H1 (cell line): ENCODE measurements around the gene MTNR1A. TPM values are rescaled to one million over a fixed set of nuclear protein-coding genes. Genes with fewer than 3 reads are reported as not detected.

Experiments used
- E2F6 ChIP-seq: IDR thresholded peaks from 2 replicates; pipeline ENCODE4 v1.6.1; 2012; ENCODE audit warnings: inconsistent platforms
- POLR2AphosphoS5 ChIP-seq: IDR thresholded peaks from 2 replicates; pipeline ENCODE4 v1.6.1; 2011; ENCODE audit warnings: low read depth, low read length
- polyA plus RNA-seq, 7 experiments: library from polyadenylated mRNA; depleted of rRNA in 3 of 7; stranded (reverse) in 5 of 7; unstranded in 2 of 7; fragments of >200 nt in 5 of 7; fragments of 200-250 nt in 2 of 7; gene quantifications; 1 replicate in 5 of 7; 2 replicates in 1 of 7; 4 replicates in 1 of 7; pipeline versions ENCODE4 v1.2.1 to v1.2.3, GENCODE V29; 2011 to 2013; ENCODE audit warnings: missing spikeins in 2 of 7, mixed read lengths in 2 of 7
- total RNA-seq: library from RNA; stranded (reverse); fragmentation: NEBNext Ultra II Directional; extraction: Animal tissue kit (Norgen Biotek cat#: 25700); gene quantifications from 2 replicates; pipeline ENCODE4 v1.2.1, GENCODE V29; 2021
- TF ChIP-seq, protein P1 (sequence below): fragments of 300-600 bp; sonication (generic); IDR thresholded peaks from 2 replicates; pipeline ENCODE4 v1.7.1; 2012; ENCODE audit warnings: low read length, moderate library complexity, mild to moderate bottlenecking, inconsistent platforms; ENCODE audit not compliant: insufficient replicate concordance

Gene MTNR1A
- total and polyA plus RNA-seq, 2 of the 8 experiments (the other 6 are each of a cell fraction or from before 2014, with no cell fraction given): 0.45 to 1.0 TPM

DNA sequence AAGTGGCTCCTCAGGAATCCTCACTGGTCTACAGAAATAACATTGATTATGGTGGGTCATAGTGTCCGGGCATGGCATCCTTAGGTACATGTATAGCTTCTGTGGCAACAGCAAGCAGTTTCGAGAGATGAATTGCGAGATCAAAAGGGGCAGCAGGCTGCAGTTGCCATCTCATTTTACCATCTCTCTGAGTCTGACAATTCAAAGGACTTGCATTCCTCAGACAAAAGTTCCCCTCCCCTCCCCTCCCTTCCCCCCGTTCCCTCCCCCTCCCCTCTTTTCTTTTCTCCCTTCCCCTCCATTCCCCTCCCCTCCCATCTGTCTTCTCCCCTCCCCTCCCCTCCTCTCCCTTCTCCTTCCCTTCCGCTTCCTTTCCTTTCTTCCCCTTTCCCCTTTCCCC is 70.2 kb downstream of the MTNR1A start (continued):
- TF ChIP-seq, protein P1, sequence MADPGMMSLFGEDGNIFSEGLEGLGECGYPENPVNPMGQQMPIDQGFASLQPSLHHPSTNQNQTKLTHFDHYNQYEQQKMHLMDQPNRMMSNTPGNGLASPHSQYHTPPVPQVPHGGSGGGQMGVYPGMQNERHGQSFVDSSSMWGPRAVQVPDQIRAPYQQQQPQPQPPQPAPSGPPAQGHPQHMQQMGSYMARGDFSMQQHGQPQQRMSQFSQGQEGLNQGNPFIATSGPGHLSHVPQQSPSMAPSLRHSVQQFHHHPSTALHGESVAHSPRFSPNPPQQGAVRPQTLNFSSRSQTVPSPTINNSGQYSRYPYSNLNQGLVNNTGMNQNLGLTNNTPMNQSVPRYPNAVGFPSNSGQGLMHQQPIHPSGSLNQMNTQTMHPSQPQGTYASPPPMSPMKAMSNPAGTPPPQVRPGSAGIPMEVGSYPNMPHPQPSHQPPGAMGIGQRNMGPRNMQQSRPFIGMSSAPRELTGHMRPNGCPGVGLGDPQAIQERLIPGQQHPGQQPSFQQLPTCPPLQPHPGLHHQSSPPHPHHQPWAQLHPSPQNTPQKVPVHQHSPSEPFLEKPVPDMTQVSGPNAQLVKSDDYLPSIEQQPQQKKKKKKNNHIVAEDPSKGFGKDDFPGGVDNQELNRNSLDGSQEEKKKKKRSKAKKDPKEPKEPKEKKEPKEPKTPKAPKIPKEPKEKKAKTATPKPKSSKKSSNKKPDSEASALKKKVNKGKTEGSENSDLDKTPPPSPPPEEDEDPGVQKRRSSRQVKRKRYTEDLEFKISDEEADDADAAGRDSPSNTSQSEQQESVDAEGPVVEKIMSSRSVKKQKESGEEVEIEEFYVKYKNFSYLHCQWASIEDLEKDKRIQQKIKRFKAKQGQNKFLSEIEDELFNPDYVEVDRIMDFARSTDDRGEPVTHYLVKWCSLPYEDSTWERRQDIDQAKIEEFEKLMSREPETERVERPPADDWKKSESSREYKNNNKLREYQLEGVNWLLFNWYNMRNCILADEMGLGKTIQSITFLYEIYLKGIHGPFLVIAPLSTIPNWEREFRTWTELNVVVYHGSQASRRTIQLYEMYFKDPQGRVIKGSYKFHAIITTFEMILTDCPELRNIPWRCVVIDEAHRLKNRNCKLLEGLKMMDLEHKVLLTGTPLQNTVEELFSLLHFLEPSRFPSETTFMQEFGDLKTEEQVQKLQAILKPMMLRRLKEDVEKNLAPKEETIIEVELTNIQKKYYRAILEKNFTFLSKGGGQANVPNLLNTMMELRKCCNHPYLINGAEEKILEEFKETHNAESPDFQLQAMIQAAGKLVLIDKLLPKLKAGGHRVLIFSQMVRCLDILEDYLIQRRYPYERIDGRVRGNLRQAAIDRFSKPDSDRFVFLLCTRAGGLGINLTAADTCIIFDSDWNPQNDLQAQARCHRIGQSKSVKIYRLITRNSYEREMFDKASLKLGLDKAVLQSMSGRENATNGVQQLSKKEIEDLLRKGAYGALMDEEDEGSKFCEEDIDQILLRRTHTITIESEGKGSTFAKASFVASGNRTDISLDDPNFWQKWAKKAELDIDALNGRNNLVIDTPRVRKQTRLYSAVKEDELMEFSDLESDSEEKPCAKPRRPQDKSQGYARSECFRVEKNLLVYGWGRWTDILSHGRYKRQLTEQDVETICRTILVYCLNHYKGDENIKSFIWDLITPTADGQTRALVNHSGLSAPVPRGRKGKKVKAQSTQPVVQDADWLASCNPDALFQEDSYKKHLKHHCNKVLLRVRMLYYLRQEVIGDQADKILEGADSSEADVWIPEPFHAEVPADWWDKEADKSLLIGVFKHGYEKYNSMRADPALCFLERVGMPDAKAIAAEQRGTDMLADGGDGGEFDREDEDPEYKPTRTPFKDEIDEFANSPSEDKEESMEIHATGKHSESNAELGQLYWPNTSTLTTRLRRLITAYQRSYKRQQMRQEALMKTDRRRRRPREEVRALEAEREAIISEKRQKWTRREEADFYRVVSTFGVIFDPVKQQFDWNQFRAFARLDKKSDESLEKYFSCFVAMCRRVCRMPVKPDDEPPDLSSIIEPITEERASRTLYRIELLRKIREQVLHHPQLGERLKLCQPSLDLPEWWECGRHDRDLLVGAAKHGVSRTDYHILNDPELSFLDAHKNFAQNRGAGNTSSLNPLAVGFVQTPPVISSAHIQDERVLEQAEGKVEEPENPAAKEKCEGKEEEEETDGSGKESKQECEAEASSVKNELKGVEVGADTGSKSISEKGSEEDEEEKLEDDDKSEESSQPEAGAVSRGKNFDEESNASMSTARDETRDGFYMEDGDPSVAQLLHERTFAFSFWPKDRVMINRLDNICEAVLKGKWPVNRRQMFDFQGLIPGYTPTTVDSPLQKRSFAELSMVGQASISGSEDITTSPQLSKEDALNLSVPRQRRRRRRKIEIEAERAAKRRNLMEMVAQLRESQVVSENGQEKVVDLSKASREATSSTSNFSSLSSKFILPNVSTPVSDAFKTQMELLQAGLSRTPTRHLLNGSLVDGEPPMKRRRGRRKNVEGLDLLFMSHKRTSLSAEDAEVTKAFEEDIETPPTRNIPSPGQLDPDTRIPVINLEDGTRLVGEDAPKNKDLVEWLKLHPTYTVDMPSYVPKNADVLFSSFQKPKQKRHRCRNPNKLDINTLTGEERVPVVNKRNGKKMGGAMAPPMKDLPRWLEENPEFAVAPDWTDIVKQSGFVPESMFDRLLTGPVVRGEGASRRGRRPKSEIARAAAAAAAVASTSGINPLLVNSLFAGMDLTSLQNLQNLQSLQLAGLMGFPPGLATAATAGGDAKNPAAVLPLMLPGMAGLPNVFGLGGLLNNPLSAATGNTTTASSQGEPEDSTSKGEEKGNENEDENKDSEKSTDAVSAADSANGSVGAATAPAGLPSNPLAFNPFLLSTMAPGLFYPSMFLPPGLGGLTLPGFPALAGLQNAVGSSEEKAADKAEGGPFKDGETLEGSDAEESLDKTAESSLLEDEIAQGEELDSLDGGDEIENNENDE: no peak
- TF ChIP-seq POLR2AphosphoS5: no peak
- no peak for TF ChIP-seq E2F6
